ENCODE results near the gene NEU2. TPM values are rescaled to one million over a fixed set of nuclear protein-coding genes. Genes with fewer than 3 reads are reported as not detected.

Gene NEU2
- total and polyA plus RNA-seq, 2 of the 13 experiments (the other 11 are each of a cell fraction or from before 2014, with no cell fraction given) = not detected

- Histone ChIP-seq H3K4me2 (ENCODE audit: low read depth, low read length) (no peak overlapping the region), H3K79me2 (ENCODE audit: insufficient read depth, low read length) (no peaks in the 10 kb centered on the region), H2AFZ (ENCODE audit: low read length) (no peak overlapping the region), H3K9me3 (ENCODE audit: low read length) (no peaks in the 10 kb centered on the region), H3K4me1 (ENCODE audit: insufficient read depth, low read length) (no peaks in the 10 kb centered on the region), H3K27ac (ENCODE audit: extremely low read length, insufficient read depth, low read length) (no peak overlapping the region), H3K27me3 (ENCODE audit: control insufficient read depth in 1 of 2, insufficient read depth in 2 of 2, low read length in 2 of 2) (peaks cover 3 to 14% of the 10 kb centered on the region in 2 experiments; a peak in 2 of 5 replicates), H3K4me3 (replicated peaks in 1 of 3; ENCODE audit: insufficient read depth in 1 of 3, low read depth in 2 of 3, low read length in 3 of 3) (no peak overlapping the region), H3K9ac (ENCODE audit: insufficient read depth, low read depth, low read length) (no peak overlapping the region), H3K36me3 (replicated peaks in 1 of 2; ENCODE audit: control insufficient read depth in 1 of 2, insufficient read depth in 2 of 2, low read length in 2 of 2) (no peaks in the 10 kb centered on the region), H4K20me1 (ENCODE audit: insufficient read depth, low read length) (no peaks in the 10 kb centered on the region)
- FAIRE-seq (no peak), DNase-seq (ENCODE audit: low spot score) (no peak), ATAC-seq (no peak; the same call in 1 of the 3 replicates)
- ChIA-PET POLR2A (interaction anchor here (2.5 kb wide), 1 partner anchor 9 kb away, joined by 12 read pairs; the partner anchor contains the start of gene NGEF), CTCF (ENCODE audit: low intra/inter-chr PET ratio, low total read pairs) (no interaction called here)
- in situ Hi-C loops (cut with HindIII; ENCODE audit: extremely low pct_ligation_motif_present, low pct_unique_long_range_greater_than_20kb) = loop anchor here (10.0 kb wide), 1 partner anchor 168 kb away; no protein-coding TSS in a partner anchor
- no TSS peak for BruUV-seq (replicated peaks)
- intact Hi-C loops (cut with micrococcal nuclease; ENCODE audit: unreplicated experiment) = no loop called here
- WGBS (ENCODE audit: low lambda C conversion rate) = 57% methylated on average over 8 of the region's 8 CpGs
- TF ChIP-seq ZNF564 (CRISPR knock-in tag; IDR thresholded peaks at IDR 0.05) (no peak), KIAA2018 (CRISPR knock-in tag; IDR thresholded peaks at IDR 0.05; ENCODE audit: borderline replicate concordance) (no peak), ZNF260 (CRISPR knock-in tag; IDR thresholded peaks at IDR 0.05; ENCODE audit: borderline replicate concordance, low read depth) (no peak), ZNF570 (CRISPR knock-in tag; IDR thresholded peaks at IDR 0.05; ENCODE audit: borderline replicate concordance) (no peak), MLLT10 (CRISPR knock-in tag; IDR thresholded peaks at IDR 0.05) (no peak)
Measured at GRCh38 chr2:233022561-233022960, 9.9 kb upstream of the NEU2 start.

Measured in HepG2 (cell line).